Neural cell (in vitro differentiated cells): ENCODE measurements around the gene GSDMA. TPM values are rescaled to one million over a fixed set of nuclear protein-coding genes. Genes with fewer than 3 reads are reported as not detected.

Experiments
- H2AFZ ChIP-seq: fragments of 200-600, 300-800 bp; sonication (generic), shearing (Covaris generic); 2 replicates; pipeline ENCODE4 v1.6.0; 2014; ENCODE audit warnings: low read depth, mild to moderate bottlenecking, antibody characterized with exemption, low read length, moderate library complexity
- H3F3A ChIP-seq: fragments of 200-600 bp; shearing (Covaris generic); 2 replicates; pipeline ENCODE4 v1.6.1; 2016; ENCODE audit warnings: mild to moderate bottlenecking, moderate library complexity, mixed read lengths, antibody characterized with exemption, low read length; ENCODE audit not compliant: insufficient read depth, poor library complexity, severe bottlenecking
- H3K27ac ChIP-seq: fragments of 200-600, 300-800 bp; sonication (generic), shearing (Covaris generic); 2 replicates; pipeline ENCODE4 v1.5.1; 2014; ENCODE audit warnings: mild to moderate bottlenecking, low read length, moderate library complexity
- H3K27me3 ChIP-seq: fragments of 300-800, 200-600 bp; sonication (generic), shearing (Covaris generic); 2 replicates; pipeline ENCODE4 v1.6.0; 2014; ENCODE audit warnings: mild to moderate bottlenecking, low read depth, low read length, moderate library complexity; ENCODE audit not compliant: insufficient read depth
- H3K36me3 ChIP-seq: fragments of 300-800, 200-600 bp; sonication (generic), shearing (Covaris generic); 2 replicates; pipeline ENCODE4 v1.5.1; 2014; ENCODE audit warnings: mild to moderate bottlenecking, antibody characterized with exemption, low read length, moderate library complexity; ENCODE audit not compliant: insufficient read depth
- H3K4me2 ChIP-seq: fragments of 300-800, 200-600 bp; sonication (generic), shearing (Covaris generic); 2 replicates; pipeline ENCODE4 v1.6.0; 2014; ENCODE audit warnings: mild to moderate bottlenecking, low read length
- H3K4me3 ChIP-seq: fragments of 300-800, 200-600 bp; sonication (generic), shearing (Covaris generic); 2 replicates; pipeline ENCODE4 v1.5.1; 2014; ENCODE audit warnings: mild to moderate bottlenecking, low read length, moderate library complexity
- H3K79me2 ChIP-seq: fragments of 200-600 bp; shearing (Covaris generic); replicated peaks from 2 replicates; pipeline ENCODE4 v1.6.0; 2014; ENCODE audit warnings: mild to moderate bottlenecking, low read length, moderate library complexity; ENCODE audit not compliant: insufficient read depth
- H3K9ac ChIP-seq: fragments of 300-800, 200-600 bp; sonication (generic), shearing (Covaris generic); 2 replicates; pipeline ENCODE4 v1.6.1; 2016; ENCODE audit warnings: mild to moderate bottlenecking, low read length, mixed read lengths
- H3K9me2 ChIP-seq: fragments of 200-600 bp; shearing (Covaris generic); 2 replicates; pipeline ENCODE4 v1.6.1; 2016; ENCODE audit warnings: mild to moderate bottlenecking, low read length, mixed read lengths; ENCODE audit not compliant: insufficient read depth
- H3K9me3 ChIP-seq: fragments of 200-600, 300-800 bp; sonication (generic), shearing (Covaris generic); 2 replicates; pipeline ENCODE4 v1.6.1; 2016; ENCODE audit warnings: mild to moderate bottlenecking, mixed run types, low read length, moderate library complexity, mixed read lengths
- H4K20me1 ChIP-seq: fragments of 200-600 bp; shearing (Covaris generic); 2 replicates; pipeline ENCODE4 v1.6.1; 2016; ENCODE audit warnings: mild to moderate bottlenecking, mixed run types; ENCODE audit not compliant: insufficient read depth
- CTCF ChIP-seq: fragments of 450-650 bp; IDR thresholded peaks from 2 replicates; pipeline ENCODE4 v1.5.1; 2014; ENCODE audit warnings: antibody characterized with exemption, mild to moderate bottlenecking, moderate library complexity; ENCODE audit not compliant: poor library complexity, severe bottlenecking
- EP300 ChIP-seq: fragments of 450-650 bp; conservative IDR thresholded peaks from 2 replicates; pipeline ENCODE4 v1.6.1; 2014; ENCODE audit warnings: antibody characterized with exemption, mild to moderate bottlenecking, moderate library complexity; ENCODE audit not compliant: poor library complexity, severe bottlenecking
- EZH2 ChIP-seq: fragments of 200-600, 300-800 bp; shearing (Covaris generic), sonication (generic); IDR thresholded peaks from 2 replicates; pipeline ENCODE4 v1.6.1; 2014; ENCODE audit warnings: antibody characterized with exemption, low read length, borderline replicate concordance, mild to moderate bottlenecking; ENCODE audit not compliant: insufficient read depth, poor library complexity, severe bottlenecking
- MXI1 ChIP-seq: fragments of 450-650 bp; conservative IDR thresholded peaks from 2 replicates; pipeline ENCODE4 v1.6.1; 2014; ENCODE audit warnings: antibody characterized with exemption, mild to moderate bottlenecking; ENCODE audit not compliant: poor library complexity, severe bottlenecking
- POLR2AphosphoS5 ChIP-seq: IDR thresholded peaks from 2 replicates; pipeline ENCODE4 v1.6.1; 2012
- RAD21 ChIP-seq: fragments of 450-650 bp; conservative IDR thresholded peaks from 2 replicates; pipeline ENCODE4 v1.6.1; 2014; ENCODE audit warnings: antibody characterized with exemption, mild to moderate bottlenecking, moderate library complexity
- REST ChIP-seq: IDR thresholded peaks from 2 replicates; pipeline ENCODE4 v1.6.1; 2012; ENCODE audit warnings: borderline replicate concordance
- SMC3 ChIP-seq: fragments of 450-650 bp; conservative IDR thresholded peaks from 2 replicates; pipeline ENCODE4 v1.6.1; 2014; ENCODE audit warnings: antibody characterized with exemption, mild to moderate bottlenecking, moderate library complexity; ENCODE audit not compliant: poor library complexity
- TAF1 ChIP-seq: IDR thresholded peaks from 2 replicates; pipeline ENCODE4 v1.6.1; 2012; ENCODE audit warnings: low read depth
- polyA plus RNA-seq: library from polyadenylated mRNA; depleted of rRNA; stranded (reverse); fragments of >200 nt; gene quantifications from 2 replicates; pipeline ENCODE4 v1.2.3, GENCODE V29; 2014

The GSDMA gene
- polyA plus RNA-seq, 1 donor from 2014 or later: not detected

GRCh38 chr17:39996800-39997199 is 34.0 kb downstream of the GSDMA start:
- TF ChIP-seq MXI1 (no peak), POLR2AphosphoS5 (no peak), TAF1 (no peak), EP300 (no peak), EZH2 (no peak), CTCF (no peak), RAD21 (no peak), SMC3 (no peak), REST (no peak)
- no peaks in the 10 kb centered on the region for H3F3A ChIP-seq
- H3K27me3 ChIP-seq: no peaks in the 10 kb centered on the region
- H3K9me2 ChIP-seq: no peaks in the 10 kb centered on the region
- no peak overlapping the region for H3K4me3 ChIP-seq
- H3K9me3 ChIP-seq: no peaks in the 10 kb centered on the region
- no peak overlapping the region for H3K4me2 ChIP-seq
- H3K27ac ChIP-seq: no peak overlapping the region
- no peaks in the 10 kb centered on the region for H4K20me1 ChIP-seq
- H3K9ac ChIP-seq: no peak overlapping the region
- no peak overlapping the region for H2AFZ ChIP-seq
- H3K79me2 ChIP-seq: no peaks in the 10 kb centered on the region
- no peaks in the 10 kb centered on the region for H3K36me3 ChIP-seq

- Histone ChIP-seq H3F3A (no peaks in the 10 kb centered on the region), H3K9ac (no peak overlapping the region), H3K9me2 (no peaks in the 10 kb centered on the region), H2AFZ (no peak overlapping the region), H3K79me2 (no peaks in the 10 kb centered on the region), H3K27me3 (no peaks in the 10 kb centered on the region), H3K9me3 (no peaks in the 10 kb centered on the region), H3K4me3 (no peak overlapping the region), H3K36me3 (no peaks in the 10 kb centered on the region), H3K27ac (no peak overlapping the region), H4K20me1 (no peaks in the 10 kb centered on the region), H3K4me2 (no peak overlapping the region)
- TF ChIP-seq MXI1 (no peak), CTCF (no peak), EZH2 (no peak), EP300 (no peak), SMC3 (no peak), REST (no peak), POLR2AphosphoS5 (no peak), TAF1 (no peak), RAD21 (no peak)
These were observed 34.7 kb downstream of the GSDMA start for GRCh38 chr17:39997543-39997942.
